AG09319 (cell line): Measurements from ENCODE around the gene PLA2G7.

Experiments used
- DNase-seq: peaks from one replicate; pipeline ENCODE4 v3.0.0-alpha.2; 2010; ENCODE audit warnings: low read depth; ENCODE audit errors: extremely low read depth
- CTCF ChIP-seq: IDR thresholded peaks from 2 replicates; pipeline ENCODE4 v1.5.1; 2011; ENCODE audit warnings: low read depth, mild to moderate bottlenecking, inconsistent platforms, low read length, moderate library complexity

The PLA2G7 gene

GRCh38 chr6:46661483-46661882 lies 73.7 kb downstream of the PLA2G7 start:
- no peak for TF ChIP-seq CTCF
- no peak for DNase-seq

GRCh38 chr6:46657642-46658041 lies 77.5 kb downstream of the PLA2G7 start:
- no peak for TF ChIP-seq CTCF
- no peak for DNase-seq

- TF ChIP-seq CTCF, result no peak; the same call in none of the 2 replicates
- DNase-seq, result no peak
Observed at GRCh38 chr6:46655803-46656202, 79.4 kb downstream of the PLA2G7 start.
